IMR-90 (cell line): ENCODE results near the gene MBTD1. TPM values are rescaled to one million over a fixed set of nuclear protein-coding genes. Genes with fewer than 3 reads are reported as not detected.

Source experiments
- ATAC-seq: fragments of 200-7000 bp; cut with Tn5 transposase; 2 replicates; pipeline ENCODE4 v1.9.1; 2020; ENCODE audit warnings: low read depth, mild to moderate bottlenecking, moderate library complexity
- BruUV-seq: library from RNA; stranded (reverse); fragments of 400-500 nt; replicated peaks from 2 replicates; lab custom pipeline; 2021; lab: Mats Ljungman, UMichigan
- CTCF ChIA-PET: fragments of 300-600 bp; formaldehyde crosslinking; extraction: SDS; loops from one replicate; lab custom pipeline; 2021; ENCODE audit warnings: antibody characterized with exemption; lab: Yijun Ruan, JAX
- POLR2A ChIA-PET: fragments of 300-600 bp; sonication (Branson Sonifier 250); formaldehyde crosslinking; loops from one replicate; lab custom pipeline; 2022; ENCODE audit warnings: antibody characterized with exemption; ENCODE audit not compliant: unreplicated experiment; lab: Charles Lee
- DNase-seq: peaks from one replicate; pipeline ENCODE4 v3.0.0; 2013
- H2AFZ ChIP-seq: replicated peaks from 2 replicates; pipeline ENCODE3; 2013; ENCODE audit warnings: low read length, mild to moderate bottlenecking; ENCODE audit not compliant: poor library complexity
- H2AK5ac ChIP-seq: 2 replicates; pipeline ENCODE4 v1.6.1; 2013; ENCODE audit warnings: low read depth, low read length, inconsistent platforms
- H2AK9ac ChIP-seq: replicated peaks from 2 replicates; pipeline ENCODE3; 2013; ENCODE audit warnings: mild to moderate bottlenecking, low read depth, low read length, moderate library complexity; ENCODE audit not compliant: poor library complexity
- H2BK120ac ChIP-seq: 2 replicates; pipeline ENCODE4 v1.6.1; 2013; ENCODE audit warnings: low read depth, low read length, inconsistent platforms
- H2BK15ac ChIP-seq: 3 replicates; pipeline ENCODE4 v1.6.1; 2013; ENCODE audit warnings: low read depth, low read length, inconsistent platforms
- H2BK20ac ChIP-seq: 2 replicates; pipeline ENCODE4 v1.6.1; 2013; ENCODE audit warnings: low read depth, mild to moderate bottlenecking, inconsistent platforms, low read length, moderate library complexity
- H2BK5ac ChIP-seq: 2 replicates; pipeline ENCODE4 v1.6.1; 2013; ENCODE audit warnings: mild to moderate bottlenecking, low read depth, low read length, inconsistent platforms; ENCODE audit not compliant: poor library complexity, severe bottlenecking
- H3K14ac ChIP-seq: replicated peaks from 2 replicates; pipeline ENCODE4 v1.6.1; 2013; ENCODE audit warnings: low read depth, low read length, inconsistent platforms
- H3K18ac ChIP-seq: 2 replicates; pipeline ENCODE4 v1.6.1; 2013; ENCODE audit warnings: low read depth, low read length, control low read depth
- H3K23ac ChIP-seq: 2 replicates; pipeline ENCODE4 v1.6.1; 2013; ENCODE audit warnings: low read depth, low read length, inconsistent platforms
- H3K27ac ChIP-seq: 2 replicates; pipeline ENCODE4 v1.5.1; 2013; ENCODE audit warnings: mild to moderate bottlenecking, control low read depth, low read length; ENCODE audit not compliant: insufficient read depth
- H3K27me3 ChIP-seq: 2 replicates; pipeline ENCODE4 v1.6.1; 2013; ENCODE audit warnings: low read length; ENCODE audit not compliant: control insufficient read depth, insufficient read depth
- H3K36me3 ChIP-seq: 2 replicates; pipeline ENCODE4 v1.6.1; 2013; ENCODE audit warnings: low read length, mixed read lengths; ENCODE audit not compliant: control insufficient read depth, insufficient read depth
- H3K4ac ChIP-seq: 2 replicates; pipeline ENCODE4 v1.6.1; 2013; ENCODE audit warnings: low read depth, low read length, inconsistent platforms
- H3K4me1 ChIP-seq: 2 replicates; pipeline ENCODE4 v1.6.1; 2013; ENCODE audit warnings: low read length, mixed read lengths; ENCODE audit not compliant: control insufficient read depth, insufficient read depth
- H3K4me2 ChIP-seq: 2 replicates; pipeline ENCODE4 v1.6.1; 2013; ENCODE audit warnings: low read depth, mild to moderate bottlenecking, control low read depth, low read length, moderate library complexity
- H3K4me3 ChIP-seq: 2 replicates; pipeline ENCODE4 v1.5.1; 2013; ENCODE audit warnings: low read depth, mild to moderate bottlenecking, control low read depth, low read length, moderate library complexity; ENCODE audit not compliant: insufficient read depth
- H3K56ac ChIP-seq: 2 replicates; pipeline ENCODE4 v1.6.1; 2013; ENCODE audit warnings: low read length, inconsistent platforms; ENCODE audit not compliant: insufficient read depth; ENCODE audit errors: extremely low read depth
- H3K79me1 ChIP-seq, 2 experiments: 2 replicates each; pipeline ENCODE4 v1.6.1; 2013; ENCODE audit warnings: low read length in 2 of 2, inconsistent platforms in 1 of 2, low read depth in 1 of 2
- H3K9ac ChIP-seq: 2 replicates; pipeline ENCODE4 v1.6.1; 2013; ENCODE audit warnings: low read depth, low read length, control low read depth
- H3K9me1 ChIP-seq: 2 replicates; pipeline ENCODE4 v1.6.1; 2013; ENCODE audit warnings: low read length, inconsistent platforms; ENCODE audit not compliant: insufficient read depth
- H3K9me3 ChIP-seq: 2 replicates; pipeline ENCODE4 v1.6.1; 2013; ENCODE audit warnings: low read length; ENCODE audit not compliant: control insufficient read depth, insufficient read depth
- H4K20me1 ChIP-seq: 2 replicates; pipeline ENCODE4 v1.6.1; 2013; ENCODE audit warnings: low read length, inconsistent platforms; ENCODE audit not compliant: insufficient read depth
- H4K5ac ChIP-seq: 2 replicates; pipeline ENCODE4 v1.6.1; 2013; ENCODE audit warnings: mild to moderate bottlenecking, low read depth, low read length, control low read depth
- H4K8ac ChIP-seq, 2 experiments: 2 replicates each; pipeline ENCODE4 v1.6.1; 2013; ENCODE audit warnings: low read depth in 2 of 2, low read length in 2 of 2, control low read depth in 1 of 2, inconsistent platforms in 1 of 2
- H4K91ac ChIP-seq: 2 replicates; pipeline ENCODE4 v1.6.1; 2013; ENCODE audit warnings: low read depth, low read length, inconsistent platforms; ENCODE audit not compliant: insufficient read depth
- CTCF ChIP-seq: conservative IDR thresholded peaks from 2 replicates; pipeline ENCODE4 v1.5.1; 2012; ENCODE audit warnings: mild to moderate bottlenecking, low read depth, low read length, improper control_type of control experiment
- MAFK ChIP-seq: IDR thresholded peaks from 2 replicates; pipeline ENCODE4 v1.6.1; 2012; ENCODE audit warnings: low read depth, low read length, improper control_type of control experiment
- WGBS, 2 experiments: methylation state at CpG; one replicate each; pipeline versions ENCODE4 v1.1.5 to v1.1.7; 2013; ENCODE audit warnings: missing lambda C conversion rate in 2 of 2; ENCODE audit not compliant: insufficient read length in 1 of 2; ENCODE audit errors: extremely low coverage in 2 of 2; 5-methylcytosine and 5-hydroxymethylcytosine counted together
- dilution Hi-C: fragments of 300-500 bp; cut with HindIII; formaldehyde crosslinking; loops from one replicate; pipeline ENCODE4 v1.14.3; 2018; ENCODE audit warnings: low sequenced_read_pairs; ENCODE audit not compliant: unreplicated experiment
- in situ Hi-C: fragments of 300-500 bp; cut with MboI; formaldehyde crosslinking; loops from 3 replicates; pipeline ENCODE4 v1.14.3; 2019; ENCODE audit warnings: low sequenced_read_pairs, inconsistent platforms, mixed read lengths
- intact Hi-C: fragments of 100-400 bp; cut with micrococcal nuclease; formaldehyde crosslinking; loops from 2 replicates; pipeline ENCODE4 v1.10.0; 2022
- polyA plus RNA-seq, 3 experiments: library from polyadenylated mRNA; depleted of rRNA; stranded (reverse); fragments of >200 nt; gene quantifications; 2 replicates each; pipeline ENCODE4 v1.2.3, GENCODE V29; 2012; ENCODE audit warnings: low replicate concordance in 1 of 3
- total RNA-seq: library from RNA; depleted of rRNA; stranded (reverse); fragments of >200 nt; gene quantifications from 2 replicates; pipeline ENCODE4 v1.2.3, GENCODE V29; 2012

The MBTD1 gene
- total and polyA plus RNA-seq, 2 of the 4 experiments (the other 2 are of a cell fraction): 3.2 to 5.6 TPM

- BruUV-seq: no TSS peak
- H3K79me1 ChIP-seq: no peaks in the 10 kb centered on the region
- H3K27me3 ChIP-seq: no peaks in the 10 kb centered on the region
- 0 out of 2 replicates have a peak, but pooled peaks cover 2% of the 10 kb centered on the region for H3K4me1 ChIP-seq
- H4K91ac ChIP-seq: no peak overlapping the region
- TF ChIP-seq MAFK: peak; percentile 58
- TF ChIP-seq CTCF: no peak
- no peak overlapping the region for H4K8ac ChIP-seq
- H3K9me3 ChIP-seq: no peaks in the 10 kb centered on the region
- H3K4me3 ChIP-seq: no peak overlapping the region
- ATAC-seq (no peak), DNase-seq (no peak)
- intact Hi-C loops (no loop called here), in situ Hi-C loops (no loop called here), dilution Hi-C loops (no loop called here)
- no peak overlapping the region for H2BK120ac ChIP-seq
- no peak overlapping the region for H4K5ac ChIP-seq
- no peaks in the 10 kb centered on the region for H4K20me1 ChIP-seq
- POLR2A ChIA-PET: no interaction called here
- CTCF ChIA-PET: no interaction called here
- 40% methylated on average over 1 of the region's 9 CpGs; no CpG with 5 or more reads in 1 of the 2 experiments for WGBS, 2 experiments
- no peak overlapping the region for H2BK20ac ChIP-seq
- no peak overlapping the region for H3K9ac ChIP-seq
- H2AFZ ChIP-seq: no peak overlapping the region
- no peak overlapping the region for H3K23ac ChIP-seq
- H2BK15ac ChIP-seq: no peak overlapping the region
- no peak overlapping the region for H3K27ac ChIP-seq
- no peak overlapping the region for H2AK9ac ChIP-seq
- peaks cover 24% of the 10 kb centered on the region for H3K36me3 ChIP-seq
- H3K14ac ChIP-seq: no peak overlapping the region
- no peak overlapping the region for H3K4ac ChIP-seq
- no peaks in the 10 kb centered on the region for H3K9me1 ChIP-seq
- H3K56ac ChIP-seq: no peak overlapping the region
- no peak overlapping the region for H2BK5ac ChIP-seq
- no peak overlapping the region for H2AK5ac ChIP-seq
- no peak overlapping the region for H3K4me2 ChIP-seq
- no peak overlapping the region for H3K18ac ChIP-seq
These were observed 71.5 kb downstream of the MBTD1 start for GRCh38 chr17:51188271-51188833.
